OCI-LY1 (cell line): Measurements from ENCODE around the gene RASD2.

Experiments
- H2AFZ ChIP-seq: fragments of 200-600 bp; sonication (generic), shearing (Covaris generic); 2 replicates; pipeline ENCODE4 v1.6.0; 2014; ENCODE audit warnings: antibody characterized with exemption, mild to moderate bottlenecking, low read length
- H3F3A ChIP-seq: fragments of 200-600 bp; sonication (generic), shearing (Covaris generic); 2 replicates; pipeline ENCODE4 v1.6.0; 2014; ENCODE audit warnings: mild to moderate bottlenecking, antibody characterized with exemption, low read length, moderate library complexity; ENCODE audit not compliant: insufficient read depth
- H3K27ac ChIP-seq: fragments of 200-600 bp; sonication (generic); 2 replicates; pipeline ENCODE4 v1.5.1; 2014; ENCODE audit warnings: low read length, mixed run types, mild to moderate bottlenecking, low read depth; ENCODE audit not compliant: poor library complexity, severe bottlenecking
- H3K27me3 ChIP-seq: fragments of 200-600 bp; sonication (generic); 2 replicates; pipeline ENCODE4 v1.6.0; 2014; ENCODE audit warnings: antibody characterized with exemption, mild to moderate bottlenecking, low read length, moderate library complexity; ENCODE audit not compliant: insufficient read depth
- H3K36me3 ChIP-seq: fragments of 200-600 bp; sonication (generic); 2 replicates; pipeline ENCODE4 v1.6.1; 2014; ENCODE audit warnings: mild to moderate bottlenecking, antibody characterized with exemption, low read length, moderate library complexity, mixed read lengths; ENCODE audit not compliant: insufficient read depth
- H3K4me1 ChIP-seq: fragments of 200-600 bp; sonication (generic); 2 replicates; pipeline ENCODE4 v1.5.1; 2014; ENCODE audit warnings: mild to moderate bottlenecking, low read length, moderate library complexity; ENCODE audit not compliant: insufficient read depth, severe bottlenecking
- H3K4me2 ChIP-seq: fragments of 200-600 bp; sonication (generic), shearing (Covaris generic); 2 replicates; pipeline ENCODE4 v1.6.1; 2014; ENCODE audit warnings: low read length
- H3K4me3 ChIP-seq: fragments of 200-600 bp; sonication (generic); 2 replicates; pipeline ENCODE4 v1.5.1; 2014; ENCODE audit warnings: low read length, low read depth, mild to moderate bottlenecking, mixed read lengths; ENCODE audit not compliant: poor library complexity, severe bottlenecking
- H3K79me2 ChIP-seq: fragments of 200-600 bp; shearing (Covaris generic); 2 replicates; pipeline ENCODE4 v1.6.1; 2016; ENCODE audit warnings: mixed run types, low read length, mixed read lengths; ENCODE audit not compliant: insufficient read depth
- H3K9ac ChIP-seq: fragments of 200-600 bp; sonication (generic), shearing (Covaris generic); 2 replicates; pipeline ENCODE4 v1.6.1; 2014; ENCODE audit warnings: mild to moderate bottlenecking, low read length, mixed read lengths
- H3K9me2 ChIP-seq: fragments of 200-600 bp; sonication (generic), shearing (Covaris generic); 2 replicates; pipeline ENCODE4 v1.6.1; 2014; ENCODE audit warnings: low read depth, mild to moderate bottlenecking, low read length, mixed read lengths
- H3K9me3 ChIP-seq: fragments of 200-600 bp; shearing (Covaris generic); 2 replicates; pipeline ENCODE4 v1.6.1; 2014; ENCODE audit warnings: low read length, mixed read lengths
- H4K20me1 ChIP-seq: fragments of 200-600 bp; sonication (generic), shearing (Covaris generic); 2 replicates; pipeline ENCODE4 v1.6.0; 2016; ENCODE audit warnings: mild to moderate bottlenecking, low read length; ENCODE audit not compliant: insufficient read depth
- CTCF ChIP-seq: fragments of 200-600 bp; sonication (generic), shearing (Covaris generic); IDR thresholded peaks from 2 replicates; pipeline ENCODE4 v1.5.1; 2017; ENCODE audit warnings: mild to moderate bottlenecking, antibody characterized with exemption, low read length, moderate library complexity, mixed read lengths
- EZH2 ChIP-seq: fragments of 200-600 bp; sonication (generic), shearing (Covaris generic); IDR thresholded peaks from 2 replicates; pipeline ENCODE4 v1.8.0; 2017; ENCODE audit warnings: borderline replicate concordance, mixed run types, mild to moderate bottlenecking, antibody characterized with exemption, low read length, moderate library complexity, mixed read lengths

Gene RASD2

GRCh38 chr22:35554297-35554845, 13.7 kb downstream of the RASD2 start:
- Histone ChIP-seq H3K27ac (no peak overlapping the region), H3K79me2 (no peaks in the 10 kb centered on the region), H3K36me3 (no peaks in the 10 kb centered on the region; the same call in 1 of the 2 replicates), H3F3A (no peaks in the 10 kb centered on the region), H2AFZ (no peak overlapping the region), H3K9ac (no peak overlapping the region), H3K9me2 (no peaks in the 10 kb centered on the region), H3K4me1 (peaks cover 6% of the 10 kb centered on the region), H3K4me2 (no peak overlapping the region), H3K9me3 (no peaks in the 10 kb centered on the region), H3K27me3 (peaks cover 22% of the 10 kb centered on the region; the same call in 1 of the 2 replicates), H3K4me3 (no peak overlapping the region), H4K20me1 (no peaks in the 10 kb centered on the region)
- TF ChIP-seq EZH2 (no peak), CTCF (no peak)

GRCh38 chr22:35555483-35555890, 14.9 kb downstream of the RASD2 start:
- no peak overlapping the region for H3K4me2 ChIP-seq
- H3K9me2 ChIP-seq = no peaks in the 10 kb centered on the region
- H3K9ac ChIP-seq = no peak overlapping the region
- H3K27me3 ChIP-seq = peaks cover 22% of the 10 kb centered on the region; the same call in 1 of the 2 replicates
- no peaks in the 10 kb centered on the region for H4K20me1 ChIP-seq
- H3K4me3 ChIP-seq = no peak overlapping the region
- H3K36me3 ChIP-seq = no peaks in the 10 kb centered on the region; the same call in 1 of the 2 replicates
- no peak overlapping the region for H3K27ac ChIP-seq
- H3K9me3 ChIP-seq = no peaks in the 10 kb centered on the region
- H2AFZ ChIP-seq = no peak overlapping the region
- H3F3A ChIP-seq = no peaks in the 10 kb centered on the region
- no peaks in the 10 kb centered on the region for H3K79me2 ChIP-seq
- TF ChIP-seq EZH2 (no peak), CTCF (no peak)
- H3K4me1 ChIP-seq = peaks cover 6% of the 10 kb centered on the region

- Histone ChIP-seq H3K4me1 (peaks cover 6% of the 10 kb centered on the region), H3K4me3 (no peak overlapping the region), H2AFZ (no peak overlapping the region), H3K27ac (no peak overlapping the region), H4K20me1 (no peaks in the 10 kb centered on the region), H3K36me3 (no peaks in the 10 kb centered on the region; the same call in 1 of the 2 replicates), H3K79me2 (no peaks in the 10 kb centered on the region), H3K4me2 (no peak overlapping the region), H3K27me3 (peaks cover 26% of the 10 kb centered on the region; the same call in 1 of the 2 replicates), H3K9ac (no peak overlapping the region), H3K9me2 (no peaks in the 10 kb centered on the region), H3K9me3 (no peaks in the 10 kb centered on the region), H3F3A (no peaks in the 10 kb centered on the region)
- TF ChIP-seq CTCF (no peak), EZH2 (no peak)
Measured at GRCh38 chr22:35555946-35556547, 15.4 kb downstream of the RASD2 start.
